Amniotic stem cell (primary cell): Measurements from ENCODE around the gene CCDC141.
A peak's percentile ranks its signal among the peaks of the same experiment; 100 is the strongest.
"Not testable (repeated sequence)": the region's sequence is repeated elsewhere in the genome, so short reads cannot be mapped to it uniquely, and the experiment has no call there.

ENCODE experiments used
- DNase-seq: peaks from one replicate; lab custom pipeline; 2025; lab: John Stamatoyannopoulos, UW

CCDC141 gene

DNA sequence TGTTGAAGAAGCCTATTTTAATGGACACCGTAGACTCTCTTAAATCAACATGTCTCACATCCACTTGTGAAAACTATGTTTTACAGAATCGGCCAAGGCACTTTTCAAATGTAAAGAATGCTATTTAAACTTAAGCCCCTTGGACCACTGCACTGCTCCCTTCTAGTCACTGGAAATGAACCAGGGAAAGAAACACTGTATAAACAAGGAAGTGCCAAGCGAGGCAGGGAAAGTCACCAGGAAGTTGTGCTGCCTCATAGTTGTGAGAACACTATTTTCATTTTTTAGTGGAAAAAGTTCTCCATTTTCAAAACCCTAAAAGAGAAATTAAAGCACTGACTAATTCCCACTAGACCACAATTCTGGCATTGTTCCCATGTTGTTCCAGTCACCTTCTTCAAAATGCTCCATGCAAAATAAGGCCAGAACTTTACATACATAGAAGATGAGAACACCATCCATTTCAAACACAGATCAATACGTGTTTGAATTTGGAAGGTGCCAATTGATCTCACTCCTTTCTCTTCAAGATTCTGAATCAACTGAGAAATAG is 13.5 kb downstream of the CCDC141 start:
- no peak for DNase-seq

- DNase-seq: peak; percentile 59
These were observed 18.1 kb downstream of the CCDC141 start for GRCh38 chr2:179031731-179032408.

- DNase-seq: no peak
These were observed 25.5 kb downstream of the CCDC141 start for GRCh38 chr2:179024445-179024844.

DNA sequence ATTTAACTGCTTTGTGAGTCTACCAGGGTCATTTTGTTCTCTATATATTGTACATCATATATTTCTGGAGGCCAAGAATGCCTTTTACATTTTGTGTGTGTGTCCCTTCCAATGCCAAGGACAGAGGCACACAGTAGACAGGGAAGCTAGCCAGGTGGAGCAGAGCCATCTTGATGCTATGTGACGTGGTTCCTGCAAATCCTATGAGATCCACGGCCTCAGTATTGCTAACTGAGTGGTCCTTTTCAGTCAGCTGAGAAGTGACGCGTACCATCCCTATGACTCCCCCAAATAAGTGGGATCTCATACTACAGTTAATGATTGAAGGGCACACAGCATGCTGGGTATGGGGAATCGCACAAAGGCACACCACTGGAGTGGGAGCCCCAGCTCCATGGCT is 27.3 kb downstream of the CCDC141 start:
- DNase-seq: no peak

DNA sequence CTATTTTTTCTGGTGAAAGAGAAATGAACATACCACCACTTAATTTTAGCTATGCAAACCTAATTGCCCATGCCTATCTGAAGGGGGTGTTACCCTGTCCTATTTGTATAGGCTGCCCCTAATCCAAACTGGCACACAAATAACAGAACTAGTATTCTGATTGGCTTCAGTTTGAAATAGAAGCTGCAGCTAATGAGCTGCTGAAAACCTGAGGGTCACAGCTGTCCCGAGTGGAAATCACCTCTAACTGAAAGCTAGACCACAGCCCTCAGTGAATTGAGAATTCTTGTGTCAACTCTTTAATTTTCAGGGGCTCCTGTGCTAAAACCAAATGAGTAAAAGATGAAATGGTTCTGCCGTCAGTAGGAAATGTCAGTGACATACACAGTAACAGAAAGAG is 28.7 kb downstream of the CCDC141 start:
- DNase-seq: no peak

DNA sequence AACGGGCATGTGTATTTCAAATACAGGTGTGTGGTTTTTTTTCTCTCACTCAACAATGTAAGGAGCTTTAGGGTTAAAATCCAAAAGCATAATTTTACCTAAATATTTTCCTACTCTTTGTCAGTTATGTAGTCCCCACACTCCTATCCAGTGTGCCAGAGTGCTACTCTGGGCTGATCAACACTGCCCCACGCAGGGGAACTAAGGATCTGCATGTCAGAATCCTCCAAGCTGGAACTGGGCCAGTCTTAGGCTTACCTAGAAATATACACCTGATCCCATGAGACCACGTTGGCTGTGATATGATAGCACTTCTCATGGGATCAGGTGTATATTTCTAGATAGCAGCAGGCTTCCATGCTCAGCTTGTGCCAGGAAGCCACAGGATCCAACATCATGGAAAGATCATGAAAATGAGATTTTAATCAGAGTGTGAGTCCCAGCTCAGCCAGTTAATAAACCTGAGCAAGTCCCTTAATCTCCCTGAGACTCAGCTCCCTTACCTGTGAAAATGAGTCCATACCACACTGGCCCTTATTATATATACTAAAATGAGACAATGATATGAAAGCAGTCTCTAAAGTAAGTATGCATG is 29.7 kb downstream of the CCDC141 start:
- no peak for DNase-seq

- DNase-seq: no peak
These were observed 30.7 kb downstream of the CCDC141 start for GRCh38 chr2:179019260-179019659.

DNA sequence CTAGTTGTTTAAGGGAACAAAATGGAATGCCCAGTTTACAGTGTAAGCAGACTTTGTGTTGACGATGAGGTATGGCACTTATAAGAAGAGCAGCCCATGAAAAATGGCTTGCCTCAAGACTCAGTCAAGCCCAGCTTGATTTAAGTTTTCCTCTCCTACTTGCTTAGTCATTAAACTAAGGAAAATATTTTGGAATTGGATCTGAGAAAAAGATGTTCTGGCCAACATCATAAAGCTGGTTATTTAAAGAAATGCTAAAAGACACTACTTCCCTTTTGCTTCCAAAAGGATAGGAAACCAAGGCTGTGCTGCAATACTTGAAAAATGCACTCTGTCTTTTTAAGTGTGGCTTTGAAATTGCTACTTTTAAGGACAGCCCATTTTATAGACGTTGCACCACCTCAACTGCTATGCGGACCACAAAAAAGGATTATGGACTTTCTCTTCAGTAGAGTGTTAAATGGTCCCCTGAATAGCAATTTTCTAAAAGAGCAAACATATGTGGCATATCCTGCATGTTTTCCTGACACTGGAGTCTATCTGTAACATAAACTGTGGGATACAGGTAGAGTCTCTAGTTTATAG is 32.1 kb downstream of the CCDC141 start:
- no peak for DNase-seq

DNA sequence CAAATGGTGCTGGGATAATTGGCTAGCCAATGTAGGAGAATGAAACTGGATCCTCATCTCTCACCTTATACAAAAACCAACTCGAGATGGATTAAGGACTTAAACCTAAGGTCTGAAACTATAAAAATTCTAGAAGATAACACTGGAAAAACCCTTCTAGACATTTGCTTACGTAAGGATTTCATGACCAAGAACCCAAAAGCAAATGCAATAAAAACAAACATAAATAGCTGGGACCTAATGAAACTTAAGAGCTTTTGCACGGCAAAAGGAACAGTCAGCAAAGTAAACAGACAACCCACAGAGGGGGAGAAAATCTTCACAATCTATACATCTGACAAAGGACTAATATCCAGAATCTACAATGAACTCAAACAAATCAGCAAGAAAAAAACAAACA is 35.7 kb downstream of the CCDC141 start:
- DNase-seq: not testable (repeated sequence)

DNA sequence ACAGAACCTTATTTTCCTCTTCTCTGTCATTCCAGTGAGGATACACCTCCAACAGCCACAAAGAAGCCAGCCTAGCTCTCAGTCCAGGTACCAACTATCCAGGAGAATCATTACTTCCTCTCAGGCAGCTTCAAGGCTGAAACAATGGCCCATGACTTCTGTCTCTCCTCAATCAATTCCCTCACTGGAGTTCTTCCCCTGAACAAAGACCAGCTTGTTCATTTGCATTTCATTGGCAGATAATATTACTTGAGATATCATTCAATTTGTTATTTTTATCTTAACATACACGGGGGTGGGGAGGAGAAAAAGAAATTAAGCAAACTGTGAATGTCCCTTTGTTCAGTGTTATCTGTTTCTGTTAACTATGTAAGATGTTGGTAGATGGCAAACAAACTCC is 44.0 kb downstream of the CCDC141 start:
- DNase-seq: no peak

DNA sequence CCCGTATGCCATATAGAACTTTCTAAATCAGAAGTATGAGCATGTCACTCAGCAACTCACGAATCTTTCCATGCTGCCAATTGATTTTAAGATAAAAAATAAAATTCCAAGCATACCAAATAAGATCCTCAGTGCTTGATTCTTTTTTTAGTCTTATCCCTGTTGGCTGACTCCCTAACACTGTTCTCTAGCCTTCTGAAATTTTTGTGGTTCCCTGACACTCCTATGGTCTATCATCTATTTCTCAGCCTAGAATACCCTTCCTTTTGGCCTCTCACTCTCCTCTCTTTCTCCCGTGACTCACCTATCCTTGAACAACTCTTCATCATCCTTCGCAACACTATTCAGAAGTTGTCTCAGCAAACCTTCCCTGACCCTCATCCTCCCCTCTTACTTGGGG is 50.5 kb downstream of the CCDC141 start:
- no peak for DNase-seq

GRCh38 chr2:178998539-178998938 is 51.4 kb downstream of the CCDC141 start:
- no peak for DNase-seq

DNA sequence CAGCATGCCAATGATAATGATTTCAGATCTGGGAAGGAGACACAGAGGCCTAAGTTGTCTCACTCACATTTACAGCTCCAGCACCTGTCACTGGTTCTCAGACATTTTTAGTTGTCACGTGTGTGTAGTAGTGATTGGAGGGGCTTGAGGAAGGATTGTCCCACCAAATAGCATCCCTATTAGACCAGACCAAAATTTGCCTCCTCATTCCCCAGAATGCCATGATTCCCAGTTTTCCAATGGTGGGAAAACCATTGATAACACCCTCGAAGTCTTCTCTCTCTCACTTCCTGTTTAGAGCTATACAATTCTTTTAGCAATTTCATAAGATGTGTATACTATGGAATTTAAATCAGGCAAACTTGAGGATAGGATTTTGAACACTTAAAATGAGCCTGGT is 52.5 kb downstream of the CCDC141 start:
- no peak for DNase-seq

DNA sequence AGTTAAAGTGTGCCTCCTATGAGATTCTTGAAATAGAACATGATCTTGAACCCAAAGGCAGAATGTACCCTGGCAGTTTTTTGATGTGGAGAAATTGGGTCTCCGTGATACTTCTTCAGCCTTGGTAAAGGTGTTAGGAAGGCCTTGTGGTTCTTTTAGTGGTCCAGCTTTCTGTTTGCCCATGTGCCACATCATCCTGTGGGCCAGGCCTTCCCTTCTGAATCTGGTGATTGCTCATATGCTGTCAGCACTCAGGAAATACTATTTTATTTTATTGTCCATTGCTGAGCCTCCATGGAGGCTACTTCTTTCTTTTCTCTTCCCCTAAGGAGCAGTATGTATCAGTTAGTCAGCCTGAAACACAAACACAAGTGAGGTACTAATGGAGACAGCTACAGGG is 52.9 kb downstream of the CCDC141 start:
- no peak for DNase-seq

DNA sequence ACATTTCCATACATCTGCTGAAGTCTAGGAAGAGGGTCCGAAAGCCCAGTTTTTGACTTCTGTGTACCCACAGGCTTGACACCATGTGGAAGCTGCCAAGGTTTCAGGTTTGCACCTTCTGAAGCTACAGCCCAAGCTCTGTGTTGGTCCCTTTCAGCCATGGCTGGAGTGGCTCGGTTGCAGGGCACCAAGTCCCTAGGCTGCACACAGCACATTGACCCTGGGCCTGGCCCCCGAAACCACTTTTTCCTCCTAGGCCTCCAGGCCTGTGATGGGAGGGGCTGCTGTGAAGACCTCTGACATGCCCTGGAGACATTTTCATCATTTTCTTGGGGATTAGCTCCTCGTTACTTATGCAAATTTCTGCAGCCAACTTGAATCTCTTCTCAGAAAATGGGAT is 55.7 kb downstream of the CCDC141 start:
- no peak for DNase-seq

DNA sequence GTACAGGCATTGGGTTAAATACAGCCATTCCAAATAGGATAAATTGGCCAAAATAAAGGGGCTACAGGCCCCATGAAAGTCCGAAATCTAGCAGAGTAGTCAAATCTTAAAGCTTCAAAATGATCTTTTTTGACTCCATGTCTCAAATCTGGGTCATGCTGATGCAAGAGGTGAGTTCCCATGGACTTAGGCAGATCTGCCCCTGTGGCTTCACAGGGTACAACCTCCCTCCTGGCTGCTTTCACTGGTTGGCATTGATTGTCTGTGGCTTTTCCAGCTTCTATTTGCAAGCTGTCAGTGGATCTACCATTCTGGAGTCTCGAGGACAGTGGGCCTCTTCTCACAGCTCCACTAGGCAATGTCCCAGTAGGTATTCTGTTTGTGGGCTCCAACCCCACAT is 56.1 kb downstream of the CCDC141 start:
- no peak for DNase-seq

GRCh38 chr2:178992719-178993118 is 57.2 kb downstream of the CCDC141 start:
- DNase-seq: not testable (repeated sequence)

GRCh38 chr2:178990533-178991241 is 59.2 kb downstream of the CCDC141 start:
- no peak for DNase-seq

DNA sequence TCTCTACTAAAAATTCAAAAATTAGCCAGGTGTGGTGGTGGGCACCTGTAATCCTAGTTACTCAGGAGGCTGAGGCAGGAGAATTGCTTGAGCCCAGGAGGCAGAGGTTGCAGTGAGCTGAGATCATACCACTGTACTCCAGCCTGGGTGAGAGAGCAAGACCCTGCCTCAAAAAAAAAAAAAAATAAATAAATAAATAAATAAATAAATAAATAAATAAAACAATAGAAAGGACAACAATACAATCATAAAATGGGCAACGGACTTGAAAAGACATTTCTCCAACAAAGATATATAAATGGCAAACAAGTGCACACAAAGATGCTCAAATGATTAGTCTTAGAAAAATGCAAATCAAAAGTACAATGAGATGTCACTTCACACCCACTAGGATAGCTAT is 60.5 kb downstream of the CCDC141 start:
- not testable (repeated sequence) for DNase-seq

DNA sequence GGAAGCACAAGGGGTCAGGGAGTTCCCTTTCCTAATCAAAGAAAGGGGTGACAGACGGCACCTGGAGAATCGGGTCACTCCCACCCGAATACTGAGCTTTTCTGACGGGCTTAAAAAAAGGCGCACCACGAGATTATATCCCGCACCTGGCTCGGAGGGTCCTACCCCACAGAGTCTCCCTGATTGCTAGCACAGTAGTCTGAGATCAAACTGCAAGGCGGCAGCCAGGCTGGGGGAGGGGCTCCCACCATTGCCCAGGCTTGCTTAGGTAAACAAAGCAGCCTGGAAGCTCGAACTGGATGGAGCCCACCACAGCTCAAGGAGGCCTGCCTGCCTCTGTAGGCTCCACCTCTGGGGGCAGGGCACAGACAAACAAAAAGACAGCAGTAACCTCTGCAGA is 67.3 kb downstream of the CCDC141 start:
- not testable (repeated sequence) for DNase-seq

- no peak for DNase-seq
These were observed 69.1 kb downstream of the CCDC141 start for GRCh38 chr2:178980815-178981214.

DNA sequence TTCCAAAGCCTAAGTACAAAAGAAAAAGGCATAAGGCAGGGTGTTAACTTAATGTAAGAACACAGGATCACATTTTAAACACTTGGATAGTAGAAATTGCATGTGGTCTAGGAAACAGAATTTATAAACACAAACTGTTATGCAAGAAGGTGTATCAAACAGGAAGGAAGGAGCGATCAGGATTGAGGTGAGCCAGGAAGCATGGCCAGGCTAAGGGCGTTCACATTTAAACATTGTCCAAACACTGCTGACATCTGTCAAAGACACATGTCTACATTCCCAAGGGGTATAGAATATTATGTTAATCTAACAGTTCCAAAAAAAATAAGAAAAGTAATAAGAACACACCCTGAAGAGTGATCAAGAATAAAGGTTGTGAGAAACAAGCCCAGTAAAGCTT is 71.3 kb downstream of the CCDC141 start:
- DNase-seq: no peak

GRCh38 chr2:178976351-178976750 is 73.6 kb downstream of the CCDC141 start:
- DNase-seq: no peak
